HEK293 (cell line): ENCODE data around the gene GSC2.

Experiments
- CTCF ChIA-PET: fragments of 350-600 bp; formaldehyde crosslinking; extraction: SDS; loops from one replicate; lab custom pipeline; 2021; ENCODE audit warnings: antibody characterized with exemption; lab: Yijun Ruan, JAX
- POLR2A ChIA-PET: fragments of 300-600 bp; formaldehyde crosslinking; extraction: SDS; loops from one replicate; lab custom pipeline; 2020; ENCODE audit warnings: antibody characterized with exemption, inconsistent platforms; lab: Yijun Ruan, JAX
- H3K27ac ChIP-seq: fragments of 200-500 bp; sonication (Bioruptor generic); 2 replicates; pipeline ENCODE4 v1.5.1; 2014; ENCODE audit warnings: low read depth, low read length, control low read depth, inconsistent platforms; ENCODE audit errors: extremely low read depth
- H3K36me3 ChIP-seq, 2 experiments: fragments of 200-500 bp in 1 of 2; sonication (Bioruptor generic) in 1 of 2; 1 replicate in 1 of 2; 2 replicates in 1 of 2; pipeline ENCODE4 v1.5.1; 2014 to 2017; ENCODE audit warnings: inconsistent platforms in 2 of 2, low read length in 2 of 2; ENCODE audit not compliant: control insufficient read depth in 2 of 2, insufficient read depth in 1 of 2
- H3K4me1 ChIP-seq: fragments of 200-500 bp; sonication (Bioruptor generic); 2 replicates; pipeline ENCODE4 v1.5.1; 2014; ENCODE audit warnings: mild to moderate bottlenecking, low read length, inconsistent platforms; ENCODE audit not compliant: control insufficient read depth, insufficient read depth
- H3K4me3 ChIP-seq: 2 replicates; pipeline ENCODE4 v1.5.1; 2011; ENCODE audit warnings: low read depth, mild to moderate bottlenecking, control low read depth, low read length, moderate library complexity
- H3K9me3 ChIP-seq: fragments of 200-500 bp; sonication (Bioruptor generic); 2 replicates; pipeline ENCODE4 v1.5.1; 2014; ENCODE audit warnings: low read depth, low read length, inconsistent platforms; ENCODE audit not compliant: control insufficient read depth, insufficient read depth
- BCL11A ChIP-seq: fragments of 450-650 bp; formaldehyde crosslinking; IDR thresholded peaks from 2 replicates; pipeline ENCODE4 v1.5.1; 2016; ENCODE audit warnings: low read depth, missing biosample characterization, missing genetic modification characterization
- HIC1 ChIP-seq: fragments of 450-650 bp; formaldehyde crosslinking; IDR thresholded peaks from 2 replicates; pipeline ENCODE4 v1.5.1; 2016; ENCODE audit warnings: missing biosample characterization, missing genetic modification characterization
- KLF17 ChIP-seq: fragments of 450-650 bp; formaldehyde crosslinking; IDR thresholded peaks from 2 replicates; pipeline ENCODE4 v1.5.1; 2016; ENCODE audit warnings: missing biosample characterization, missing genetic modification characterization
- MEIS1 ChIP-seq: sonication (generic); formaldehyde crosslinking; IDR thresholded peaks from 2 replicates; pipeline ENCODE4 v1.8.1; 2022; ENCODE audit warnings: missing genetic modification reagents, mild to moderate bottlenecking, borderline replicate concordance
- RBAK ChIP-seq: fragments of 450-650 bp; formaldehyde crosslinking; IDR thresholded peaks from 2 replicates; pipeline ENCODE4 v1.5.1; 2016; ENCODE audit warnings: missing biosample characterization, missing genetic modification characterization
- SCRT1 ChIP-seq: fragments of 450-650 bp; formaldehyde crosslinking; IDR thresholded peaks from 2 replicates; pipeline ENCODE4 v1.5.1; 2016; ENCODE audit warnings: missing biosample characterization, missing genetic modification characterization, borderline replicate concordance
- ZNF114 ChIP-seq: fragments of 450-650 bp; formaldehyde crosslinking; IDR thresholded peaks from 2 replicates; pipeline ENCODE4 v1.5.0; 2017; ENCODE audit warnings: missing biosample characterization, missing genetic modification characterization
- ZNF174 ChIP-seq: fragments of 450-650 bp; formaldehyde crosslinking; IDR thresholded peaks from 2 replicates; pipeline ENCODE4 v1.5.0; 2017; ENCODE audit warnings: missing biosample characterization, mild to moderate bottlenecking, missing genetic modification characterization
- ZNF211 ChIP-seq: fragments of 450-650 bp; formaldehyde crosslinking; IDR thresholded peaks from 2 replicates; pipeline ENCODE4 v1.5.1; 2016; ENCODE audit warnings: low read depth, missing biosample characterization, missing genetic modification characterization
- ZNF248 ChIP-seq: fragments of 450-650 bp; formaldehyde crosslinking; IDR thresholded peaks from 2 replicates; pipeline ENCODE4 v1.5.1; 2017; ENCODE audit warnings: missing biosample characterization, missing genetic modification characterization
- ZNF350 ChIP-seq: fragments of 450-650 bp; formaldehyde crosslinking; IDR thresholded peaks from 2 replicates; pipeline ENCODE4 v1.5.0; 2017; ENCODE audit warnings: missing biosample characterization, mild to moderate bottlenecking, missing genetic modification characterization
- ZNF394 ChIP-seq: fragments of 450-650 bp; formaldehyde crosslinking; IDR thresholded peaks from 2 replicates; pipeline ENCODE4 v1.5.1; 2016; ENCODE audit warnings: missing biosample characterization, missing genetic modification characterization, mild to moderate bottlenecking, moderate library complexity, borderline replicate concordance
- ZNF433 ChIP-seq: fragments of 450-650 bp; formaldehyde crosslinking; IDR thresholded peaks from 2 replicates; pipeline ENCODE4 v1.5.1; 2016; ENCODE audit warnings: missing biosample characterization, missing genetic modification characterization, low read depth
- ZNF449 ChIP-seq: fragments of 450-650 bp; formaldehyde crosslinking; IDR thresholded peaks from 2 replicates; pipeline ENCODE4 v1.5.1; 2017; ENCODE audit warnings: missing biosample characterization, mild to moderate bottlenecking, missing genetic modification characterization, moderate library complexity
- ZNF518A ChIP-seq: fragments of 450-650 bp; formaldehyde crosslinking; conservative IDR thresholded peaks from 2 replicates; pipeline ENCODE4 v1.5.1; 2016; ENCODE audit warnings: low read depth, missing biosample characterization, missing genetic modification characterization
- ZNF544 ChIP-seq: fragments of 450-650 bp; formaldehyde crosslinking; IDR thresholded peaks from 2 replicates; pipeline ENCODE4 v1.5.0; 2017; ENCODE audit warnings: missing biosample characterization, missing genetic modification characterization
- ZNF76 ChIP-seq: fragments of 450-650 bp; formaldehyde crosslinking; IDR thresholded peaks from 2 replicates; pipeline ENCODE4; 2016; ENCODE audit warnings: low read depth, missing biosample characterization, missing genetic modification characterization, borderline replicate concordance
- ZSCAN5A ChIP-seq: fragments of 450-650 bp; formaldehyde crosslinking; IDR thresholded peaks from 2 replicates; pipeline ENCODE4 v1.5.1; 2016; ENCODE audit warnings: missing biosample characterization, missing genetic modification characterization
- ZXDB ChIP-seq: fragments of 450-650 bp; formaldehyde crosslinking; IDR thresholded peaks from 2 replicates; pipeline ENCODE4 v1.5.1; 2016; ENCODE audit warnings: missing biosample characterization, missing genetic modification characterization

Gene GSC2

GRCh38 chr22:19150482-19151328 is 613 bp upstream of the GSC2 start:
- H3K9me3 ChIP-seq, result no peaks in the 10 kb centered on the region
- H3K27ac ChIP-seq, result no peak overlapping the region
- H3K4me3 ChIP-seq, result no peak overlapping the region
- no peaks in the 10 kb centered on the region for H3K4me1 ChIP-seq
- POLR2A ChIA-PET, result interaction anchor here (1.3 kb wide), 1 partner anchor 23 kb away, joined by 3 read pairs; no protein-coding TSS in a partner anchor
- no peaks in the 10 kb centered on the region for H3K36me3 ChIP-seq
- no peak for TF ChIP-seq ZNF394
- no peak for TF ChIP-seq KLF17 (tag by site-specific recombination)
- TF ChIP-seq SCRT1 (tag by site-specific recombination), result no peak
- TF ChIP-seq ZNF76 (tag by site-specific recombination), result no peak
- no peak for TF ChIP-seq ZNF518A
- TF ChIP-seq ZNF211 (tag by site-specific recombination), result no peak
- no peak for TF ChIP-seq ZXDB (tag by site-specific recombination)
- TF ChIP-seq MEIS1, result no peak
- no peak for TF ChIP-seq ZSCAN5A (tag by site-specific recombination)
- no peak for TF ChIP-seq BCL11A (tag by site-specific recombination)
- no peak for TF ChIP-seq ZNF449 (tag by site-specific recombination)
- no peak for TF ChIP-seq ZNF433
- no peak for TF ChIP-seq ZNF544 (tag by site-specific recombination)
- no peak for TF ChIP-seq ZNF350 (tag by site-specific recombination)
- TF ChIP-seq ZNF248 (tag by site-specific recombination), result no peak
- no peak for TF ChIP-seq HIC1 (tag by site-specific recombination)
- no peak for TF ChIP-seq ZNF114 (tag by site-specific recombination)
- TF ChIP-seq ZNF174 (tag by site-specific recombination), result no peak
- TF ChIP-seq RBAK (tag by site-specific recombination), result no peak
- TF ChIP-seq, all 188 proteins: peak for 0
- CTCF ChIA-PET, result no interaction called here
